Effector memory CD4-positive, alpha-beta T cell (primary cell): ENCODE results near the gene UGP2.
"Not testable (repeated sequence)": the region's sequence is repeated elsewhere in the genome, so short reads cannot be mapped to it uniquely, and the experiment has no call there.

Experiments used
- DNase-seq, 3 donors: peaks; one replicate each; pipeline ENCODE4 v3.0.0-alpha.2; 2020
- H3K27ac ChIP-seq: 2 replicates; pipeline ENCODE4 v1.7.0; 2013; ENCODE audit warnings: mild to moderate bottlenecking, low read length, moderate library complexity; ENCODE audit not compliant: insufficient read depth, poor library complexity, severe bottlenecking
- H3K27me3 ChIP-seq: replicated peaks from 2 replicates; pipeline ENCODE4 v1.7.0; 2013; ENCODE audit warnings: mild to moderate bottlenecking, low read length; ENCODE audit not compliant: insufficient read depth, control insufficient read depth, poor library complexity, severe bottlenecking
- H3K36me3 ChIP-seq: 2 replicates; pipeline ENCODE4 v1.7.0; 2013; ENCODE audit warnings: mild to moderate bottlenecking, low read length, moderate library complexity; ENCODE audit not compliant: control insufficient read depth, insufficient read depth
- H3K4me1 ChIP-seq: 2 replicates; pipeline ENCODE4 v1.7.0; 2013; ENCODE audit warnings: low read length, mild to moderate bottlenecking; ENCODE audit not compliant: control insufficient read depth, insufficient read depth, poor library complexity, severe bottlenecking
- H3K4me3 ChIP-seq: 2 replicates; pipeline ENCODE4 v1.7.0; 2013; ENCODE audit warnings: low read length, low read depth, mild to moderate bottlenecking; ENCODE audit not compliant: insufficient read depth, poor library complexity, severe bottlenecking
- H3K9me3 ChIP-seq: 2 replicates; pipeline ENCODE4 v1.7.0; 2013; ENCODE audit warnings: mild to moderate bottlenecking, low read length, moderate library complexity; ENCODE audit not compliant: control insufficient read depth

The UGP2 gene

DNA sequence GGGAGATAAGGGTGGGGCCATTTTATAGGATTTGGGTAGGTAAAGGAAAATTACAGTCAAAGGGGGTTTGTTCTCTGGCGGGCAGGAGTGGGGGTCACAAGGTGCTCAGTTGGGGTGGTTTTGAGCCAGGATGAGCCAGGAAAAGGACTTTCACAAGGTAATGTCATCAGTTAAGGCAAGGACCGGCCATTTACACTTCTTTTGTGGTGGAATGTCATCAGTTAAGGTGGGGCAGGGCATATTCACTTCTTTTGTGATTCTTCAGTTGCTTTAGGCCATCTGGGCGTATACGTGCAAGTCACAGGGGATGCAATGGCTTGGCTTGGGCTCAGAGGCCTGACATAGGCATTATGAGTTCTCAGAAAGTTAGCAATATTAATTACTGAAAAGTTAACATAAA lies 5.9 kb downstream of the UGP2 start:
- H3K27me3 ChIP-seq, H3K36me3 ChIP-seq, DNase-seq, H3K9me3 ChIP-seq, H3K4me3 ChIP-seq, H3K27ac ChIP-seq, H3K4me1 ChIP-seq: not testable (repeated sequence)

DNA sequence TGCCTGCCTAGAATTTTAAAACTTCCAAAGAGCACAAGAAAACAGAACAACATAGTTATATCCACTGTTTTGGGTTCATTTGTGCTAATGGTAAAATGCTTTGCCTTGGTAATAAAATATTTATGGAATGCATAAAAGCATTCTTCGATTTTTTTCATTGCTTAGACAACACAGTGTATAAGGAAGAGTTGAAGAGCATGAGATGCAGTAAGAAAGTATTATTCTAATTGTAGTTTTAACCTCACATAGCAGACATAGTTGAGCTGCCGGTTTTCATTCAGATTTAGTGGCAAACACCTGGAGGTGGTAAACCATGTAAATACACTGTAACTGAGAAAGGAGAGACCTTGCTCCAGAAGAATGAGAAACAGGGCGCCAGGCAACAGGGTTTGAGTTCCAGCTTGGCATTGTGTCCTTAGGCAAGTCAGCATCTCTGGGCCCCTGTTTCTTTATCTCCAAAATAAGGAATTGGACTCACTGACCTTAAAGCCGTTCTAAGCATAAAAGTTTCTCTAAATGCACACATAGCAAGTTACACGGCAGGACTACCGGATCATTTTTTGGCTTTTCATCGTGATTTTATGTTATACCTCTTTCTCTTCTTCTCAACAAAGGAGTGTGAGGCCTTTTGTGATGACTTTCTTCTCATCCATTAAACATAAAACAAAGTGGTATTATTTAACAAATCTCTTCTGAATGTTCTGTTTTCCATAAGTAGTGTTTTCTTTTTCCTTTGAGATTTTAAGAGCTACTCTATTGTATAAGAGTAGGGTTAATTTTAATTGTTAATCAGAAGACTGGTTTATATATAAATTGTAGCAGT lies 7.9 kb downstream of the UGP2 start:
- H3K27me3 ChIP-seq: no peaks in the 10 kb centered on the region
- no peak for DNase-seq
- peaks cover 12% of the 10 kb centered on the region for H3K4me1 ChIP-seq
- H3K9me3 ChIP-seq: no peaks in the 10 kb centered on the region
- no peaks in the 10 kb centered on the region for H3K36me3 ChIP-seq
- no peak overlapping the region for H3K4me3 ChIP-seq
- no peak overlapping the region for H3K27ac ChIP-seq

DNA sequence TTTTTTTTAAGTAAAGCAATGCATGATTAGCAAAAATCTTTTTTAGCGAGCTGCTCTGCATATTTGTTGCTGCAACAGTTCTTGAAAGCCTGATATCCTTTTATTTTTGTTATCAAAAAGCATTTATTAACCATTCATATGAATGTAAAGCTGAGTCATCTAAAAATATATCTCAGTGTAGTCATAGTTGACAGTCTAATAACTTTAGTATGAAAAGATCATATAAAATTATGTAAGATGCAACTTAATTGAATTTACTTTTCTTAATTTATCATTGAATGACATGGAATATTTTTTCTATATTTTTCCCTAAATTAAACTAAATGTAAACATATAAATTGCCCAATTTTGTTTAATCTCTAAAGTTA lies 8.5 kb downstream of the UGP2 start:
- Histone ChIP-seq H3K27me3 (no peaks in the 10 kb centered on the region), H3K4me1 (peaks cover 12% of the 10 kb centered on the region), H3K4me3 (no peak overlapping the region), H3K9me3 (no peaks in the 10 kb centered on the region), H3K36me3 (no peaks in the 10 kb centered on the region), H3K27ac (no peak overlapping the region)
- DNase-seq: no peak

DNA sequence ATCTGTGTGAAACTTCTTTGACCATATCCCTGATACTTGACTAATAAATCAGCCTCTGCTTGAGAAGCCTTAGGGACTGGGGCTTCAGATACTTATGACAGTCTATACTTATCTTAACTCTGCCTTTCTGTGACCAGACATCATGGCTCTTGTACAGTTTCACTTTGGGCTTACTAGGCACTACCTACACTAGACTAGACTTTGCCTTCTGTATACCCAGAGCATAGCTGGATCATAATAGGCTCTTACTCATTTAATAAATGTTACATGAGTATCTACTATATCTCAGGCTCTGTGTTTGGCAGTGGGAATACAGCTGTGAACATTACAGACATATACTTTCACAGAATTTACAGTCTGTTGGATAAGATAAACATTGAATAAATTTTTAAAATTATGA lies 9.0 kb downstream of the UGP2 start:
- H3K9me3 ChIP-seq: no peaks in the 10 kb centered on the region
- no peak overlapping the region for H3K4me3 ChIP-seq
- H3K27ac ChIP-seq: no peak overlapping the region
- no peak for DNase-seq
- H3K27me3 ChIP-seq: no peaks in the 10 kb centered on the region
- peaks cover 15% of the 10 kb centered on the region for H3K4me1 ChIP-seq
- H3K36me3 ChIP-seq: no peaks in the 10 kb centered on the region

DNA sequence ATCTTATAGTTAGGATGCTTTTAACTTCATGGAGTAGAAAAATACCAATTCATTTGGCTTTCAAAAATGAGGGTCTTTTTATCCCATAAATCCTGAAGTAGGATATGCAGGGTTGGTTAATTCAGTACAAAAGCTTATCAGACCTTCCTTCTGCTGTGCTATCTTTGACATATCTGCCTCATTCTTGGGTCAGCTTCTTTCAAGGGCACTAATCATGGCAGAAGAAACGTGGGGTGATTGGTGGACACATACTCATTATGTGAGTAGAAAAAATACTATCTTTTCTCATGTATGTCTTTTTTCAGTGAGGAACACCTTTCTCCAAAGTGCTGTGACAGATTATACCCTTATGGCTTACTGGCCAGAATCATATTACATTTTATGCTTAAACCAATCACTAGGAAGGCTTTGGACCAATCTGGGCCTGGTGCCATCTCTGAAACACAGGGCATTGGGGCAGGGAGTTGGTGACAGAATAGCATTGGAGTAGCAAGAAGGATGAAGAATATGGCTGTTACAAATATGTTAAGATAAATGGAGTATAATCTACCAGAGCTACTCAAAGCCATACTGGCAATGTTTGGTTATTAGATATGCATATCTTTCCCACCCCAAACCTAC lies 10.1 kb downstream of the UGP2 start:
- no peaks in the 10 kb centered on the region for H3K27me3 ChIP-seq
- no peaks in the 10 kb centered on the region for H3K36me3 ChIP-seq
- no peak overlapping the region for H3K4me3 ChIP-seq
- H3K9me3 ChIP-seq: no peaks in the 10 kb centered on the region
- H3K27ac ChIP-seq: peak overlapping the region; percentile 33
- H3K4me1 ChIP-seq: peaks cover 18% of the 10 kb centered on the region
- DNase-seq: no peak

DNA sequence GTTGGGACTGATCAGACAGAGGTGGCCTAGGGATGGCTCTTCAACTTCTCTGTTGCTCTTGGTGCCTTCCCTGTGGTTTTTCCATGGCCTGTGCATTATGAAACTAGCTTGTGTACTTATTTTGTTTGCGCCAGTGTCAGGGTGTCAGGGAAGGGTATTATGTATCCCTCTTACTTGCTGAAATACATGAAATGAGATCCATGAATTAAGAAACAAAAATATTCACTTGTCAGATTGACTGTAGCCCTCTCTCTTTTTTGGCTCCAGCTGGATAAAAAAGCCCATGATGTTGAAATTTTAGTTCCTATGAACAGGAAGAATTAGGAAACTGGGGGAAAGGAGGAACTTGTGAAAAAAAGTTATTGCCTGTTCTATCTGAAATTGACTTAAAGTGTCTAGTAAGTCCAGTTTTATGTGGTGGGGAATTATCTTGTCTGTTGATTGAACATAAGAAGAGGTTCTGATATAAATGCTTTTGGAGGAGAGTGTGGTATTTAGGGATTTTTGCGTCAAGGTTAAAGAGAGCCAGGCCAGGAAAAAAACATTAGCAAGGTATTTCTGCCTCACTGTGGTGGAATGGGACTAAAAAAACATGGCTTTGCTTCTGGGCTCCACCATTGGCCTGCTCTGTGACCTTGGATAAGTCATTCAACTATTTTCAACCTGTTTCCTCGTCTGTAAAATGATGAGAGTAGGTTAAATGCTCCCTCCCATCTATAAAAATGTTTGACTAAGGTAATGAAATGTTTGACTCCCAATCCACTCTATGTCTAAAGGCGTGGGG lies 12.0 kb downstream of the UGP2 start:
- H3K27me3 ChIP-seq: no peaks in the 10 kb centered on the region
- peak overlapping the region; percentile 75 for H3K27ac ChIP-seq
- no peaks in the 10 kb centered on the region for H3K9me3 ChIP-seq
- DNase-seq: no peak
- H3K36me3 ChIP-seq: peaks cover 9% of the 10 kb centered on the region
- H3K4me1 ChIP-seq: peaks cover 15% of the 10 kb centered on the region
- no peak overlapping the region for H3K4me3 ChIP-seq

DNA sequence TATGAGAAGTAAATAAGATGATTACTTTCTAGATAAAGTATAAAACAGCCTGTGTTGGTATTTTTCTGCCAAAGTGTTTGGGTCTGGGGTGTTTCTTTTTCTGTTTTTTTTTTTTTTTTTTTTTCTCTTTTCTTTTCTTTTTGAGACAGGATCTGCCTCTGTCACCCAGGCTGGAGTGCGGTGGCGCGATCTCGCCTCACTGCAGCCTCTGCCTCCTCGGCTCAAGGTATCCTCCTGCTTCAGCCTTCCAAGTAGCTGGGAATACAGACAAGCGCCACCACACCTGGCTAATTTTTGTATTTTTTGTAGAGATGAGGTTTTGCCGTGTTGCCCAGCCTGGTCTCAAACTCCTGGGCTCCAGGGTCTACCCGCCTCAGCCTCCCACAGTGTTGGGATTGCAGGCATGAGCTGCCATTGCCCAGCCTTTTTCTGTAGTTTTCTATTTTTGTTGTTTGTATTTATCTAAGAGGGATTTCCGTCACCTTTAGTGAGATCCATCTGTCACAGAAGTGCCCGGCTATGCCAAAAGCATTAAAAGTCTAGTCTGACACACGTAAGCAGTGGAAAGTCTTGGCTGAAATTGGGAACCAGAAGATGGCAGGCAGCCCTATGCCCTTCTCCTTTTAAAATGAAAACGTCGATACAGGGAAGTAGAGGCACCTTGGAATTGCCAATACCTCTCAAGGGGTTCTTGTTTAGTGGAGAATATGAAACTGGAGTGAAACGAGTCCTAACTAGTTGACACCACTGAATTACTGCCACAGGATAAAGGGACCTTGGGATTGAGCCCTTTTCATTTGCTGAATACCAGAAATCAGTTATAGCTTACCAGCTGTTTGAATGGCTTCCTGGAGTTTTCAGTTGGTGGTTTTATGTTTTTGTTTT lies 14.0 kb downstream of the UGP2 start:
- Histone ChIP-seq H3K36me3 (peaks cover 17% of the 10 kb centered on the region), H3K4me3 (peak overlapping the region; percentile 10), H3K27ac (peak overlapping the region; percentile 75), H3K9me3 (no peaks in the 10 kb centered on the region), H3K27me3 (no peaks in the 10 kb centered on the region), H3K4me1 (peaks cover 14% of the 10 kb centered on the region)
- DNase-seq: no peak

DNA sequence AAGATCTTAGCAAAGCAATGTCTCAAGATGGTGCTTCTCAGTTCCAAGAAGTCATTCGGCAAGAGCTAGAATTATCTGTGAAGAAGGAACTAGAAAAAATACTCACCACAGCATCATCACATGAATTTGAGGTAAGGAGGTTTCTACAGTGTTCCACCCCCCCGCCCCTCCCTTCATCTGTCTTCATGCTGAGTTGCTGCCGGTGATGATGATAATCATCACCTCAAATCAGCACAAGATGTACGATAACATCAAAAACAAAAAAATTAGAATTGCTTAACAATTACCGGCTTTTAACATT lies 14.6 kb downstream of the UGP2 start:
- H3K9me3 ChIP-seq: no peaks in the 10 kb centered on the region
- peak overlapping the region; percentile 10 for H3K4me3 ChIP-seq
- peaks cover 14% of the 10 kb centered on the region for H3K4me1 ChIP-seq
- peaks cover 17% of the 10 kb centered on the region for H3K36me3 ChIP-seq
- H3K27ac ChIP-seq: peak overlapping the region; percentile 75
- peak; percentile 39 to 58 (median 45) for DNase-seq
- H3K27me3 ChIP-seq: no peaks in the 10 kb centered on the region

DNA sequence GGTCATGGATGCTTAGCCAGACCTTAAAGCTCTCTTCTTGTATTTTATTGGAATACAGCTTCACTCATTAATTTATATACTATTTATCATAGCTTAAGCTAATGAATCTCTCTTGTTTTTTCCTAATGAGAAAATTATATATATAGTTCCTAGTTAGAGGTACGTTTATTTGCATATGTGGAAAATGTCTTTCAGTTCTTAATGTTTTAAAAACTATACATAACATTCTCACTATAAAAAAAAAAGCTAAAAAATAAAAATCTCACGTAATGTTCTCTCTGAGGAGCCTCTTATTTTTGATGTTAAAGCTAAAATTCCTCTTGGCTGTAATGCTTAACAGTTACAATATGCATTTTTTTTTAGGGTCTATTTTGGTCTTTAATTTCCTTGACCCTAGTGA lies 16.6 kb downstream of the UGP2 start:
- Histone ChIP-seq H3K27me3 (no peaks in the 10 kb centered on the region), H3K9me3 (no peaks in the 10 kb centered on the region), H3K27ac (no peak overlapping the region), H3K4me1 (peaks cover 13% of the 10 kb centered on the region), H3K4me3 (no peak overlapping the region), H3K36me3 (peaks cover 28% of the 10 kb centered on the region)
- DNase-seq: no peak
